Hepatocyte (in vitro differentiated cells): Measurements from ENCODE around the gene CLMP.

Experiments
- EZH2 ChIP-seq: fragments of 200-600 bp; sonication (generic); IDR thresholded peaks from 2 replicates; pipeline ENCODE4 v1.6.1; 2016; ENCODE audit warnings: antibody characterized with exemption, mild to moderate bottlenecking, borderline replicate concordance
- EZH2phosphoT487 ChIP-seq: fragments of 200-600 bp; sonication (generic); IDR thresholded peaks from one replicate; pipeline ENCODE4 v1.6.1; 2018; ENCODE audit warnings: antibody characterized with exemption, mild to moderate bottlenecking, low read depth, moderate library complexity; ENCODE audit not compliant: unreplicated experiment, severe bottlenecking
- TF ChIP-seq, protein P1 (sequence below): fragments of 200-600 bp; sonication (generic); IDR thresholded peaks from 2 replicates; pipeline ENCODE4 v1.5.1; 2016; ENCODE audit warnings: antibody characterized with exemption, mild to moderate bottlenecking; ENCODE audit not compliant: poor library complexity

DNA sequence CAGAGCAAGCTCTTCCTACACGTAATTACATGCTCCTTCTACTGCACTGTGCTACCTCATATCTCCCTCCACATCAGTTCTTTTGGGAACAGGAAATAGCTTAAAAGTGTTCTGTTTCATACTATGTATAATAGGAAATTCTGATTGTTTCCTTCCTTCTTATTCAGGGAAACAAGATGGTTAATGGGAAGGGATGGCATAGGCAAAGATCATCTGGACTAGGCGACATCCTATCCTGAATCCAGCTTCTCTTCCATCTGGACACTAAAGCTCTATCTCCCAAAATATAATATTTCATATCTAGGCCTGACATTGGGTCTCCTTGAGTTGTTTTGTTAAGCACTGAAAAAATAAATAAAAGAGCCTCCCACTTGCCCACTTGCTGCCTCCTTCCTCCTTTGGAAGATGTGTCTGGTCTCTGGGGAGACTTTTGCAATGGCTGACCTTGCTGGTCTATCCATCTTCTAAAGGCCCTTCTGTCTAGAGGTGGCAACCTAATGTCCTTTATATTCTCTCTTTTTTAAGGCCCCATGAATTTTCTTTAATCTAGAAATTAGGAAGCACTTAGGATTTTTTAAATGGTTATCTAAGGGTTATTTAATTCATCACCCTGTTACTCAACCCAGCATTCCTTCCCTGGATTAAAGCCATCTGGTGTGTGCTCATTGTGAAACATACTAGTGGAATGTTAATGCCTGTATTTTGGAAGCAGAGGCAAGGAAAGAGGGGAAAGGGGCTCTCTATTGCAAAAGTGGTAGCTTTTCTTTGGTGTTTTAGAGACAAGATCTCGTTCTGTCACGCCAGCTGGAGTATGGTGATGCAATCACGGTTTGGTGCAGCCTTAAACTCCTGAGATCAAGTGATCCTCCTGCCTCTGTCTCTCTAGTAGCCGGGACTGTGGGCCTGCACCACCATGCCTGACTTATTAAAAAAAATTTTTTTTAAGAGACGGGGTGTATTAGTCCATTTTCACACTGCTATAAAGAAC, 20.6 kb downstream of the CLMP start:
- TF ChIP-seq EZH2: no peak
- TF ChIP-seq, protein P1, sequence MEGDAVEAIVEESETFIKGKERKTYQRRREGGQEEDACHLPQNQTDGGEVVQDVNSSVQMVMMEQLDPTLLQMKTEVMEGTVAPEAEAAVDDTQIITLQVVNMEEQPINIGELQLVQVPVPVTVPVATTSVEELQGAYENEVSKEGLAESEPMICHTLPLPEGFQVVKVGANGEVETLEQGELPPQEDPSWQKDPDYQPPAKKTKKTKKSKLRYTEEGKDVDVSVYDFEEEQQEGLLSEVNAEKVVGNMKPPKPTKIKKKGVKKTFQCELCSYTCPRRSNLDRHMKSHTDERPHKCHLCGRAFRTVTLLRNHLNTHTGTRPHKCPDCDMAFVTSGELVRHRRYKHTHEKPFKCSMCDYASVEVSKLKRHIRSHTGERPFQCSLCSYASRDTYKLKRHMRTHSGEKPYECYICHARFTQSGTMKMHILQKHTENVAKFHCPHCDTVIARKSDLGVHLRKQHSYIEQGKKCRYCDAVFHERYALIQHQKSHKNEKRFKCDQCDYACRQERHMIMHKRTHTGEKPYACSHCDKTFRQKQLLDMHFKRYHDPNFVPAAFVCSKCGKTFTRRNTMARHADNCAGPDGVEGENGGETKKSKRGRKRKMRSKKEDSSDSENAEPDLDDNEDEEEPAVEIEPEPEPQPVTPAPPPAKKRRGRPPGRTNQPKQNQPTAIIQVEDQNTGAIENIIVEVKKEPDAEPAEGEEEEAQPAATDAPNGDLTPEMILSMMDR: no peak
- TF ChIP-seq EZH2phosphoT487: no peak
